Duodenal mucosa (tissue), 2 donors: ENCODE data around the gene CARD8.

Experiments used
- H3K27ac ChIP-seq: one replicate; pipeline ENCODE4 v1.7.0; 2013; ENCODE audit warnings: low read depth, low read length
- H3K27me3 ChIP-seq, 2 donors: one replicate each; pipeline ENCODE4 v1.7.0; 2013; ENCODE audit warnings: low read length in 2 of 2, control low read depth in 1 of 2; ENCODE audit not compliant: insufficient read depth in 2 of 2, control insufficient read depth in 1 of 2
- H3K36me3 ChIP-seq, 2 donors: one replicate each; pipeline ENCODE4 v1.7.0; 2013; ENCODE audit warnings: low read length in 2 of 2, control low read depth in 1 of 2; ENCODE audit not compliant: insufficient read depth in 2 of 2, control insufficient read depth in 1 of 2
- H3K4me1 ChIP-seq, 2 donors: one replicate each; pipeline ENCODE4 v1.7.0; 2013; ENCODE audit warnings: low read length in 2 of 2, control low read depth in 1 of 2; ENCODE audit not compliant: insufficient read depth in 2 of 2, control insufficient read depth in 1 of 2
- H3K4me3 ChIP-seq, 2 donors: one replicate each; pipeline ENCODE4 v1.7.0; 2013; ENCODE audit warnings: low read length in 2 of 2, low read depth in 1 of 2
- H3K9ac ChIP-seq, 2 donors: one replicate each; pipeline ENCODE4 v1.7.0; 2013; ENCODE audit warnings: low read length in 2 of 2, low read depth in 1 of 2
- H3K9me3 ChIP-seq, 2 donors: one replicate each; pipeline ENCODE4 v1.7.0; 2013; ENCODE audit warnings: low read length in 2 of 2, control low read depth in 1 of 2; ENCODE audit not compliant: control insufficient read depth in 1 of 2

Gene CARD8

DNA sequence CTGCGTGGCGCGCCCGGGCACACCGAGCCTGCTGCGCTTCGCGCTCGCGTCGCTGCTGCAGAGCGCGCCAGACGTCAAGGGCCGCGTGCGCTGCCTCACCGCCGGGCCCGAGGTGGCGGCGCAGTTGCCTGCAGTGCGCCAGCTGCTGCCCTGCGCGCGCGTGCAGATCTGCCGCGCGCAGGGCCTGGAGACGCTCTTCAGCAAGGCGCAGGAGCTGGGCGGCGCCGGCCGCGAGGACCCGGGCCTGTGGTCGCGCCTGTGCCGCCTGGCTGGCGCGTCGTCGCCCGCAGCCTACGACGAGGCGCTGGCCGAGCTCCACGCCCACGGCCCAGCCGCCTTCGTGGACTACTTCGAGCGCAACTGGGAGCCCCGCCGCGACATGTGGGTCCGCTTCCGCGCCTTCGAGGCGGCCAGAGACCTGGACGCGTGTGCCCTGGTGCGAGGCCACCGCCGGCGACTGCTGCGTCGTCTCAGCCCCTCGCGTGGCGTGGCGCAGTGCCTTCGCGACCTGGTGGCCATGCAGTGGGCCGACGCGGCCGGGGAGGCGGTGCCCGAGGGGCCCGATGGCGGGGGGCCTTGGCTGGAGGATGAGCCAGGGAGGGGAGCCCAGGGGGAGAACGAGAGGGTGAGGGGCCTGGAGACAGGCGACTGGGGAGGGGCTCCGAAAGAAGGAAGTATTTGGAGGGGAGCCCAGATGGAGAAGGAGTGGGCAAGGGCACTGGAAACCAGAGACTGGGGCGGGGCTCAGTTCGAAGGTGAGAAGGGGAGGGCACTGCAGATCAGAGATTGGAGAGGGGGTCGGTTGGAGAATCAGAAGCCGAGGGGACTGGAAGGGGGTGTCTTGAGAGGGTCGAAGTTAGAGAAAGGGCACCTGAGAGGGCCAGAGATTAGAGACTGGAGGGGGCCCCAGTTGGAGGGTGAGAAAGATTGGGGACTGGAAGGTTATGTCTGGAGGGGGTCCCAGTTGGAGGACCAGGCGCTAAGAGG lies 60.6 kb downstream of the CARD8 start:
- no peaks in the 10 kb centered on the region for H3K9me3 ChIP-seq
- H3K4me1 ChIP-seq, result peaks cover 2 to 7% of the 10 kb centered on the region in 2 donors
- H3K4me3 ChIP-seq, result no peak overlapping the region
- H3K27ac ChIP-seq, result no peak overlapping the region
- H3K9ac ChIP-seq, result no peak overlapping the region
- peaks cover 0 to 4% of the 10 kb centered on the region in 2 donors for H3K36me3 ChIP-seq
- H3K27me3 ChIP-seq, result no peaks in the 10 kb centered on the region

DNA sequence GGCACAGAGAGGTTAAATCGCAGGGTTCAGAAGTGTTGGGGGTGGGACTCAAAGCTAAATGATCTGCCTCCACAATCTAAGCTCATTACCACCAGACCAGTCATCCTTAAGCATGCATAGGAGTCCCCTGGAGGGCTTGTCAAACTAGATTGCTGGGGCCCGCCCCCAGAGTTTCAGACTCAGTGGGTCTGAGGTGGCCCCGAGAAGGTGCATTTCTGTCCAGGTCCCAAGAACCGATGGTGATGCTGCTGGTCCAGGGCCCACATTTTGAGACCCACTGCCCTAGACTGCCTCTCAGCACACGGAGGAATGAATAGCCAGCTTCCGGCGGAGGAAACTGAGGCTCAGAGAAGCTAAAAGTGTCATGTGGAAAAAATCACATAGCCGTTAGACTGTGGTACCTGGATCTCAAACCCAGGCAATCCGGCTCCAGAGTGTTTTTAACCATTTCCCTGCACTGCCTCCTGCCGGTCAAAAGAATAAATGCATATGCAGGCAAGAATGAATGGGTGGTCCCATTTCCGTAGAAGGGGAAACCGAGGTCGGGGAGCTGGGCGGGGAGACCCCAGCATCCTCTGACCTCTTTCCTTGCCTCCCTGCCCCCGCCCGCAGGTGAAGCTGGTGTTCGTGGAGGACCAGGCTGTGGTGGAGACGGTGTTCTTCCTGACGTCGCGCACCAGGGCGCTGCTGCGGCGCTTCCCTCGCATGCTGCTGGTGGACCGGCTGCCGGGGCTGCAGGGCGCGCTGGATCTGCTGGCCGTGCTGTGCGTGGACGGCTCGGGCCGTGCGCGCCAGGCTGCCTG lies 61.5 kb downstream of the CARD8 start:
- no peak overlapping the region for H3K4me3 ChIP-seq
- H3K9me3 ChIP-seq, result no peaks in the 10 kb centered on the region
- H3K9ac ChIP-seq, result no peak overlapping the region
- H3K27me3 ChIP-seq, result no peaks in the 10 kb centered on the region
- H3K27ac ChIP-seq, result no peak overlapping the region
- peaks cover 2 to 7% of the 10 kb centered on the region in 2 donors for H3K4me1 ChIP-seq
- H3K36me3 ChIP-seq, result peaks cover 0 to 4% of the 10 kb centered on the region in 2 donors

DNA sequence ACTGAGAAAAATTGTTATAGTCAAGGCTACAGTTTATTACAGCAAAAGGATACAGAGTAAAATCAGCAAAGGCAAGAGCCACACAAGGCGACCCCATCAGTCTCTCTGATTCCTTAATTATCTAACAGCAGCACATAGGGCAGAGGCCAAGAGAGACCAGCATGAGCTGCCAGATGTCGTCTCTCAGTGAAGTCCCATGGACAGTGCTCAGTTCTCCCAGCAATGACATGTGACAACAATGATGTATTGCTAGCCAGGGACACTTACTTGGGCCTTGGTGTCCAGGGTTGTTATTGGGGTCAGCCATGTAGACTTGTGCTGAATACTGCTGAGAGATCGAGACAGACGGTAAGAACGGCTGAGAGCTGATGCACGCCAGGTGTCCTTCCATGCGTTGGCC lies 63.0 kb downstream of the CARD8 start:
- no peaks in the 10 kb centered on the region for H3K9me3 ChIP-seq
- H3K9ac ChIP-seq, result no peak overlapping the region
- peaks cover 2 to 7% of the 10 kb centered on the region in 2 donors for H3K4me1 ChIP-seq
- H3K27me3 ChIP-seq, result no peaks in the 10 kb centered on the region
- peaks cover 0 to 7% of the 10 kb centered on the region in 2 donors for H3K36me3 ChIP-seq
- H3K4me3 ChIP-seq, result no peak overlapping the region
- H3K27ac ChIP-seq, result no peak overlapping the region

DNA sequence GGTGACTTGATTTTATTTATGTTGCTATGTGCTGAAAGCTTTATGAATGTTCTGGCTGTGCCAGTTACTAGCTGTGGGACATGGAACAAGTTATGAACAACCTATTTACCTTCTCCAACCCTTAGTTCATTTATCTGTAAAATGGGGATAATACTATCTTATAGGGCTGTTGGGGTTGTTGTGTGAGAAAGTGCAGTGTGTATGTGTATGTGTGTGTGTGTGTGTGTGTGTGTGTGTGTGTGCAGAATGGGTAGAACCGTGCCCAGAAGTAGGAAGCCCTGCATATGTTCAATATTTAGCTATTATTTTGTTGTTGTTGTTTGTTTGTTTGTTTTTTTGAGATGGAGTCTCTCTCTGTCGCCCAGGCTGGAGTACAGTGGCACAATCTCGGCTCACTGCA lies 64.8 kb downstream of the CARD8 start:
- Histone ChIP-seq H3K4me1 (no peaks in the 10 kb centered on the region), H3K36me3 (peaks cover 0 to 7% of the 10 kb centered on the region in 2 donors)

DNA sequence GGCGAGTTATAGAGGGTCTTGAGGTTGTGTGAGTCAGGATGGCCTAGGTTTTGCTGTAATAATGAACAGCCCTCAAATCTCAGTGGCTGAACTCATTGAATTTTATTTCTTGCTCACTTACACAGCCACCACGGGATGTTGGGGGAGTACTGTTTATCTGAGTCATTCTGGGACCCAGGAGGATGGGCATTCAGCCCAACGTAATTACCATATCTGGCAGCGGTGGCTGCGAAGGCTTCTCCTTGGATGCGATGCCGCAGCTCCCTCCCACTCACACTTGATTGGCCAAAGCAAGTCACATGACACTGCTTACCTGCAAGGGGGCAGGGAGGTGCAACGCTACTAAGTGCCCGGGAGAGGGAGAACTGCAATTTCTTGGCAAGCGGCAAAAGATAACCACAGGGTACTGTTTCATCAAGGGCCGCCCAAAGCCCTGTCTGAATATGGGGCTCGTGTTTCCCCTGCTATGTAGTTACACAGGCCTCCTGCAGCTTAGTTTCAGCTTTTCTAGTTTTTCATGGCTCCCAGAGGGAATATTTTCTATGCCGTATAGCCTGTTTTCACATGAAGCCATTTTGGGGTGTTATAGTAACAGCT lies 65.3 kb downstream of the CARD8 start:
- Histone ChIP-seq H3K36me3 (peaks cover 0 to 7% of the 10 kb centered on the region in 2 donors), H3K4me1 (no peaks in the 10 kb centered on the region), H3K9me3 (no peaks in the 10 kb centered on the region), H3K9ac (no peak overlapping the region), H3K4me3 (no peak overlapping the region), H3K27ac (no peak overlapping the region), H3K27me3 (no peaks in the 10 kb centered on the region)

More for the DNA sequence above, 64.8 kb downstream of the CARD8 start:
- H3K27me3 ChIP-seq, result no peaks in the 10 kb centered on the region
- H3K9ac ChIP-seq, result no peak overlapping the region
- no peaks in the 10 kb centered on the region for H3K9me3 ChIP-seq
- no peak overlapping the region for H3K27ac ChIP-seq
- no peak overlapping the region for H3K4me3 ChIP-seq

DNA sequence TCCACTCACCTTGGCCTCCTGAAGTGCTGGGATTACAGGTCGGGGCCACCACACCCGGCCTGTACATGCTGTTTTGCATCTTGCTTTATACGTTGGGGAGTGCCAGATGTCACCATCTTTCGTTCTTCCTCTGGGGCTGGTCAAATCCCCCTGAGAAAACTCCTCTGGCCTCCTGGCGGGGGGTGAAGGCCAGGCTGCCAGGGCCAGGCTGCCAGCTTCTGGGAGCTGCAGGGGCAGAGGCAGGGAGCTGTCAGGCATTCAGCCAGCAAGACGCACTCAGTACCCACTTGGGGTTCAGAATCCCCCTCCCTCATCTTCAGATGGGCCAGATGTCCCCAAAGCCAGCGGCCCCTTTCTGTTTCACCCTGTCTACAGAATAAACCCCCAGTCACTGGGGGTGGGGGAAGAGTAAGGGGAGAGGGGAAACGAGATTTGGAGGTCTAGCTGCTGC lies 69.1 kb downstream of the CARD8 start:
- no peaks in the 10 kb centered on the region for H3K27me3 ChIP-seq
- H3K9me3 ChIP-seq, result peaks cover under 1 to 5% of the 10 kb centered on the region in 2 donors
- H3K4me3 ChIP-seq, result no peak overlapping the region
- H3K27ac ChIP-seq, result no peak overlapping the region
- peaks cover 2 to 7% of the 10 kb centered on the region in 2 donors for H3K36me3 ChIP-seq
- no peak overlapping the region for H3K9ac ChIP-seq
- H3K4me1 ChIP-seq, result no peaks in the 10 kb centered on the region

DNA sequence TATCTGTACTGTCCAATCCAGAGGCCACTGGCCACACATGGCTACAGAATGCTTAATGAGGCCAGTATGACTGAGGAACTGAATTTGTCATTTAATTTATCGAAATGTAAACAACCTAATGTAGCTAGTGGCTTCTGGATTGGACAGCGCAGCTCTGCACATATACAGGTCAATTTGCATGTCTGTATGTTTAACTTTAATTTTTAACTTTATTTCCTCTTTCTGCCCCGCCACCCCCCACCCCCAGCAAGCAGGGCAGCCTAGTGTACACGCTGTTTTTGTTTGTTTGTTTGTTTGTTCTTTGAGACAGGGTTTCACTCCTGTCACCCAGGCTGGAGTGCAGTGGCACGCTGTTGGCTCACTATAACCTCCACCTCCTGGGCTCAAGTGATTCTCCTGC lies 69.7 kb downstream of the CARD8 start:
- Histone ChIP-seq H3K27me3 (no peaks in the 10 kb centered on the region), H3K27ac (no peak overlapping the region), H3K36me3 (peaks cover 4 to 11% of the 10 kb centered on the region in 2 donors), H3K4me1 (no peaks in the 10 kb centered on the region), H3K9me3 (peaks cover 6 to 10% of the 10 kb centered on the region in 2 donors), H3K9ac (no peak overlapping the region), H3K4me3 (no peak overlapping the region)

DNA sequence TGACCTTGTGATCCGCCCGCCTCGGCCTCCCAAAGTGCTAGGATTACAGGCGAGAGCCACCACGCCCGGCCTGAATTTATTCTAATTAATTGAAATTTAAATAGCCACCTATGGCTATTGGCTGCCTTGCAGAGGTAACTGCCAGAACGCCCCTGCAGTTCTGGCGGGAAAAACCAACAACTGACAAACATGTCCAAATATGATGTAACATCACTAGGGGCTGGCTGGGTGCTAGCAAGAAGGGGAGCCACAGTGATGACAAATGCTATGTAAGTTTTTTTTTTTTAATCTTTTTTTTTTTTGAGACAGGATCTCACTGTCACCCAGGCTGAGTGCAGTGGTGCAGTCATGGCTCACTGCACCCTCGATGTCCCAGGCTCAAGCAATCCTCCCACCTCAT lies 72.4 kb downstream of the CARD8 start:
- Histone ChIP-seq H3K9ac (no peak overlapping the region), H3K4me1 (no peaks in the 10 kb centered on the region), H3K9me3 (peaks cover 6 to 10% of the 10 kb centered on the region in 2 donors), H3K27ac (no peak overlapping the region), H3K36me3 (peaks cover 4 to 5% of the 10 kb centered on the region in 2 donors), H3K4me3 (no peak overlapping the region), H3K27me3 (no peaks in the 10 kb centered on the region)

DNA sequence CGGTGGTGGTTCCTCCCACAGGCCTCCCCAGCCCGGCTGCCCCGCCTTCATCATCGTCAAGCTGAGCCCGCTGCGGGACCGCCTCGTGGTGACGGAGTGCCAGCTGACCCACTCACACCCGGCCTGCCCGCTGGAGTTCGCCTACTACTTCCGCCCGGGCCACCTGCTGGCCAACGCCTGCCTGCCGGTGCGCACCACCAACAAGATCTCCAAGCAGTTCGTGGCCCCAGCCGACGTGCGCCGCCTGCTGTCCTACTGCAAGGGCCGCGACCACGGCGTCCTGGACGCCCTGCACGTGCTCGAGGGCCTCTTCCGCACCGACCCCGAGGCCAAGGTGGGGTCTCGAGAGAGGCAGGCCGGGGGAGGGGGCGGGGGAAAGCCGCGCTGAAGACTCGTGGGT lies 73.3 kb downstream of the CARD8 start:
- H3K27ac ChIP-seq, result no peak overlapping the region

More for the DNA sequence above, 73.3 kb downstream of the CARD8 start:
- Histone ChIP-seq H3K9me3 (peaks cover 6 to 10% of the 10 kb centered on the region in 2 donors), H3K9ac (no peak overlapping the region), H3K36me3 (peaks cover 4% of the 10 kb centered on the region in 2 donors), H3K4me3 (no peak overlapping the region), H3K27me3 (no peaks in the 10 kb centered on the region), H3K4me1 (no peaks in the 10 kb centered on the region)
